ENCODE measurements around the gene ADA.
"Not testable (repeated sequence)": the region's sequence is repeated elsewhere in the genome, so short reads cannot be mapped to it uniquely, and the experiment has no call there.

The ADA gene

DNA sequence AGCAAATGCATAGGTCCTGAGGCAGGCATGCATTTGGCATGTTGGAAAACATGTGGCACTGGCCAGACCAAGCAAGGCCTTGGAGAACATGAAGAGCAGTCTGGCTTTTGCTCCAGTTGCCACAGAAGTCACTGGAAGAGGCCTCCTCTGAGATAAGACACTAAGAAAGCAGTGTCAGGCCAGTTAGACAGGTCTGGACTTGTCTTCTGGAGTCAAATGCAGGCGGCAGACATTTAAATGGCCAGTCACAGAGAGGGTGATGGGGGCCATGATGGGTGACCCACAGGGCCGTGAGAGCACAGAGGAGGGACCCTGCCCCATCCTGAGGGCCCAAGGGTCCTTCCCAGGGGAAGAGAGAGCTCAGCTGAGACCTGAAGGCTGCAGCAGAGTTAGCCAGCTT is 26.7 kb upstream of the ADA start:
- DNase-seq = no peak

DNA sequence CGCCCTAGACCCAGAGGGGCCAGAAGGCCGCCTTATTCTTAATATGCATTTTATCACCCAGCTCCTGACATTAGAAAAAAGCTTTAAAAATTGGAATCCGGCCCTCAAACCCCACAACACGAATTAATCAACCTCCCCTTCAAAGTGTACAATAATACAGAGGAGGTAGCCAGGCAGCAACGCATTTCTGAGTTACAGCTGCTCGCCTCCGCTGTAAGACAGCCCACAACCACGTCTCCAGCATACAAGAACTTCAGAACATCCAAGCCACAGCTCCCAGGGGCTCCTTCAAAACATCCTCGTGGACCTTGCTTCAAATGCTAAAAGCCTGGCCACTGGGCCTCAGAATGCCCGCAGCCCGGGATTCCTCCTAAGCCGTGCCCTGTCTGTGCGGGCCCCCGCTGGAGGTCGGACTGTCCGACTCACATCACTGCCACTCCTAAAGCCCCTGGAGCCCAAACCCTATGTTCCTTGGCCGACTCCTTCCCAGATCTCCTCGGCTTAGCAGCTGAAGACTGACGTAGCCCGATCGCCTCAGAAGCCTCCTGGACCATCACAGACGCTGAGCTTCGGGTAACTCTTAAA is 20.9 kb upstream of the ADA start:
- not testable (repeated sequence) for DNase-seq

DNA sequence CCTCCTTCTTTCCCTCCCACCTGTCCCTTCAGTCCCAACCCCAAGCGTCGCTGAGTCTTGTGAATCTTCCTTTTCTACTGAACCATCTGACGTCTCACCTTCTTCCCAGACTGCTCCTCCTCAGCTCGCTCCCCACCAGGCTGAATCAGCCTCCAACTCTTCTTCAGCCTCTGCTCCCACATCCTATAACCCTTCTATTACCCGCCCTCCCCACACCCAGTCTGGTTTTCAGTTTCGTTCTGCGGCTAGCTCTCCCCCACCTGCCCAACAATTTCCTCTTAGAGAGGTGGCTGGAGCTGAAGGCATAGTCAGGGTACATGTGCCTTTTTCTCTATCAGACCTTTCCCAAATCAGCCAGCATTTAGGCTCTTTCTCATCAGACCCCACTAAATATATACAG is 20.0 kb upstream of the ADA start:
- not testable (repeated sequence) for DNase-seq

DNA sequence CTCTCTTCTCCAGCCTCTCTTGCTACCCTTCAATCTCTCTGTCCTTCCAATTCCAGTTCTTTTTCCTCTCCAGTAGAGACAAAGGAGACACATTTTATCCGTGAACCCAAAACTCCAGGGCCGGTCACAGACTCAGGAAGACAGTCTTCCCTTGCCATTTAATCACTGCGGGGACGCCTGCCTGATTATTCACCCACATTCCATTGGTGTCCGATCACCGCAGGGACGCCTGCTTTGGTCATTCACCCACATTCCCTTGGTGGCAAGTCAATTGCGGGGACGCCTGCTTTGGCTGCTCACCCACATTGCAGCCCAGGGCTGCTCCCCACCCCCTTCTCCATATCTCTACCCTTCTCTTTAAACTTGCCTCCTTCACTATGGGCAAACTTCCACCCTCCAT is 19.4 kb upstream of the ADA start:
- not testable (repeated sequence) for DNase-seq

DNA sequence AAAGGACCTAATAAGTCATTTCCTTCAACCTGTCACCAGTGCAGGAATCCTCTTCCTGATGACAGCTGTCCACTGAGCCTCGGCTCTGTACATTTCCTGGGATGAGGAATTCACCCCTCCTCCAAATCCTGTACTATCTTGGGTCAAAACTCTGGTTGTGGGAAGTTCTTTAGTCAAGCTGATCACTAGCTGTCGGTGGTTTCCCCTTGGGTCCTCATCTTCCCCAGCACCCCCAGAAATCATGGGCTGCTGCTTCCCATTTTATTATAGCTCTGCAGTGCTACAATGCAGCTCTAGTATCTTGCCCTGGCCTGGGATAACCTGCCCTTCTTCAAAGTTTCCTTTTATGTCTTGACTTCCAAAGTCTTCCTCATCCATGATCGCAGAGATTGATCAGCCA is 14.6 kb upstream of the ADA start:
- no peak for DNase-seq

DNA sequence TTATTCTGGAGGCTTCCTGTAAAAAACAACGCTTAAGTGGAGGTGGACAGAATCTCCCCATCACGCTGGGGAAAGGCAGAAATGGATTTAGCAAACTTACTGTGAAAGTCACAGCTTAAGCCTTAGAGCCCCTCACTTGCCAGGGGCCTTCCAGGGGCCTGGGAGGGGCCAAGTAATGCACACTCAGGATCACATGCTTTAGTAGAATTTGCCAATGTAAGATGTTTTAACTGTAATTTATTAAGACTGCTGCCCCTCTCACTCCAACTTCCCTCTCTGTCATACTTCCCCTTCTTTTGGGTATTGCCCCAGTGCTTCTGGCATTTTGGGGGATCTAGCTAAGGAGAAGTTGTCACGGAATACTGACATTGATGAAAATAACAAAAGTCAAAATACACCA is 12.6 kb upstream of the ADA start:
- no peak for DNase-seq

DNA sequence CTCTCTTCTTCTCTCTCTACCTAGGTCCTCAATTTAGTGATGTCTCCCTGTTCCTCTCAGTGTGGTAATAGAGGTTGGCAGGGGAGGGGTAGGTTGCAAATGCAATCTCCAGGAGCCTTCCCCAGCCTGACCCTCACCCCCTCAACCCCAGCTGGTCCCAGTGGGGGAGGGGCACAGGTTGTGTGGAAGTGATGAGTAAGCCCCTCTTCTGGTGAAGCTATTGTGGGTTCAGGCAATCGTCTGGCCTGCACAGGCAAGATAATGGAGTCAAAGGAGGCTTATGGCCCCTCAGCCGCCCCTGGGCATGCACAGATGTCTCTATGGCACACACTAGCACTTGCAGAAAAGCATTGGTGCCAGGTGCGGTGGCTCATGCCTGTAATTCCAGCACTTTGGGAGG is 10.8 kb upstream of the ADA start:
- no peak for DNase-seq

DNA sequence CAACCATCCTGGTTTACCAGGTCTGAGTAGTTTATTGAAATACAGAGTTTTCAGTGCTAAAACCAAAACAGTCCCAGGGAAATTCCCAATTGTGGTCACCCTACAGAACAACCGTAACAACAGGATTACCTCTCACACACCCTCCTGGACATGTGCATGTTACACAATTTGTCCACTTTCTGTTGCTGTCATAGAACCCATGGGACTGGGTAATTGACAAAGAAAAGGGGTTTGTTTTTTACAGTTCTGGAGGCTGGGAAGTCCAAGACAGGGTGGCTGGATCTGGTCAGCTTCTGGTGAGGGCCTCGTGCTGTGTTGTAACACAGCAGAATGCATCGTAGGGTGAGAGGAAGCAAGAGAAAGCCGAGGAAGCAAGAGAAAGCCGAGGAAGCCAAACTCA is 9.1 kb upstream of the ADA start:
- DNase-seq = no peak

DNA sequence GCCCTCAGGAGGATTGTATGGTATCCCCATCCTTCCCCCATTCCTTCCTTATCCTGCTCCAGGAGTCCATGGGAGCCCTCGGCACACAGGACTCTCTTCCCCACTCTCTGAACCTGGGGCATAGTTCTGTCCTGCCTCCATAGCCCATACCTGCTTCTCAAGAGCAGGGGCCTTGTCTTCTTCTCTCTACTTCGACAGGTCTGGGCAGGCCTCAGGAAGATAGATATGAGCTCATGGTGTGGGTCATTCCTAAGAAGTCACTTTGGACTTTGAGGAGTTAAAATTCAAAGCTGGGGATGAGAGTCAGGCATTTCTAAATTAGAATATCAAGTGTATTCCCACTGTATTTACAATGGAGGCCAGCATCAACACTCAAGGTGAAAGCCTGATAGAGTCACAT is 8.4 kb upstream of the ADA start:
- no peak for DNase-seq

DNA sequence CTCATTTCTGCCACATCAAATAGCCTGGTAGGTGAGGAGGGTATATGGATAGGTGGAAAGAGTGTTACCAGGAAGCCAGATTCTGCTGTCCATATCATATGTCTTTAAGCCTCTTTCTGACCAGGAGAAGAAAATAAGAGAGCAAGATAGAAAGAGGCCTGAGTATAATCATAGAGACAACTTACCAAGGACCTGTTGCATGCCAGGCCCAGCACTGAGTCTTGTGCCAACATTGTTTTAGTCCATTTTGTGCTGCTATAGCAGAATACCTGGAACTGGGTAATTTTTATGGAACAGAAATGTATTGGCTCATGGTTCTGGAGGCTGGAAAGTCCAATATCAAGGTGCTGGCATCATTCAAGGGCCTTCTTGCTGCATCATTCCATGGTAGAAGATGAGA is 7.3 kb upstream of the ADA start:
- no peak for DNase-seq

DNA sequence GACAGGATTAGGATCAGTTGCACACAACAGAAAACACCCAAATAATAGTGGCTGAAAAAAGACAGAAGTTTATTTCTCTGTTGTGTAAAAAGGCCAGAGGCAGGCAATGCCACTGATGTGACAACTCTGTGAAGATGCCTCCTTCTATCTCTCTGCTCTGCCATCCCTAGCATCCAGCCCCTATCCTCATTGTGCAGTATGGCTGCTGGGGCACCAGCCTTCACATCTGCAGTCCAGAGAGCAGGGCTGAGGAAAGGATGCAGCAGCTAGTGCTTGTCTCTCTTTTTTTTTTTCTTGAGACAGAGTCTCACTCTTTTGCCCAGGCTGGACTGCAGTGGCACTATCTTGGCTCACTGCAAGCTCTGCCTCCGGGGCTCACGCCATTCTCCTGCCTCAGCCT is 6.4 kb upstream of the ADA start:
- no peak for DNase-seq

DNA sequence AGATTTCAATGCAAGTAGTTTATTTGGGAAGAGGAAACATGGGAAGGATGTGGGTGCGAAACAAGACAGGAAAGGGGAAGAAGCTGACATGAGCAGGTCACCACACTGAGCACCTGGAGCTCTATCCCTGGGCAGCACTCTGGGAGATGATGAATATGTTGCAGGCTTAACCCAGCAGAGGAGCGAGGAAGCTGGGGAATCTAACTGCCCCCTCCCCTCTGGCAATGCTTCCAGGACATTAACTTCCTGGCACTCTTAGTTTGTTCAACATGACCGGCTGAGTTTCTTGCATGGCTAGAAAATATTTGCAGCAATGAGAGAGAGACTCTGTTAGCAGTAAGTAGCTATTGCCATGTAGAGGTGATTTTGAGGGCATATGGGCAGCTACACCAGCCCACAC is 4.9 kb upstream of the ADA start:
- DNase-seq = no peak

DNA sequence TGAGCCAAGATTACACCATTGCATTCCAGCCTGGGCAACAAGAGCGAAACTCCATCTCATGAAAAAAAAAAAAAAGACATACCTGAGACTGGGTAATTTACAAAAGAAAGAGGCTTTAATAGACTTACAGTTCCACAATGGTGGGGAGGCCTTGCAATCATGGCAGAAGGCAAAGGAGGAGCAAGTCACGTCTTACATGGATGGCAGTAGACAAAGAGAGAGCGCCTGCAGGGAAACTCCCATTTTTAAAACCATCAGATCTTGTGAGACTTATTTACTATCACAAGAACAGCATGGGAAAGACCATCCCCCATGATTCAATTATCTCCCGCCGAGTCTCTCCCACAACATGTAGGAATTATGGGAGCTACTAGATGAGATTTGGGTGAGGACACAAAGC is 2.7 kb upstream of the ADA start:
- not testable (repeated sequence) for DNase-seq

DNA sequence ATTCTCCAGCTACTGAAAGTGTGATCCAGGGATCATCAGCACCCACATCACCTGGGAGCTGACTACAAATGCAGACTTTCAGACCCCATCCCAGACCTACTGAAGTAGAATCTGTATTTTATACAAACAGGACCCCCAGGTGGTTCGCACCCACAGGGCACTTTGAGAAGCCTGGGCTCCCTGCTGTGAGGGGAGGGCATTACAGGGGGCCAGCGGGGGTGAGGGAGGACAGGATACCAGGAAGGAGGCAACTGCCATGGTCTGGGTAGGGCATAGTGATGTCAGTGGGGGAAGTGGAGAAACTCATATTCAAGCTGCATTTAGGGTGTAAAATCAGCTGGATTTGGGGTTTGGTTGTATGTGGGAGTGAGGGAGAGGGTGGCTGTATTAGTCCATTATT is 2.0 kb upstream of the ADA start:
- DNase-seq = no peak

DNA sequence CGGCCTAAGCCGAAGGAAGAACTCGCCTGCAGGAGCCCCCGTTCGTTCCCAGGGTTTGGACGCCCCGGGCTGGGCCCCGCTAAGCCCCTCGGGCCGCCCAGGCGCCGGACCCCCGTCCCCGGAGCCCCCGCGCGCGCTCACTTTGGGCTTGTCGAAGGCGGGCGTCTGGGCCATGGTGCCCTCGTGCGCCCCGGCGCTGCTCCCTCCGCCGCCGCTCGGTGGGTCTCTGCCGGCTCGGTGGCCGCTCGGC is 140 bp downstream of the ADA start:
- no peak for DNase-seq

DNA sequence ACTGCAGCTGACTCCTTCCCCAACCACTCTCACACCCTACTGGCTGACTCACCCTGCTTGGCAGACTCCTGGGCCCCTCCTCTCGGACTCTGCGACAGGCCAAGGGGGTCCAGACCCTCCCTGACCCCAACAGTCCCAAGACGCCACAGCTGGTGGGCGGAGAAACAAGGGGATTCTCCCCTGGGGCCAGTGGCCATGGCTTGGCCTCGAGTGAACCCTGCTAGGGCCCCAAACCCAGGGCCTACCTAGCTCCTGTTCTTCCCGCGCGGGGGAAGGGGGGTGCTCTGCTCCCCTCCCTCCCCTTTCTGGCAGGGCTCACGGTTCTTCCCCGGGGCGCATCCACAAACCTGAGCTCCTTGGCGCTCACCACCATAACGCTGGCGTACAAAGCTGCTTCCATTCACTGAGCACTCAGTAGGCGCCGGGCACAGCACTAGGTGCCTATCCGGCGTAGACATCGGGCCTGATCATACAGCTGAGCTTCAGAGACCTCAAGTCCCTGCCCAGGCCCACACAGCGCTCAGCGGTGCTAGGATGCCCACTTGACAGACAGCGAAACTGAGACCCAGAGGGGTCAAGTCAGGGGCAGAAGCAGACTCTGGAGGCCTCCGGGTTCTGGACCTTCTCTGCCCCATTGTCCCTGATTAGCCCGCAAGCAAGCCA is 597 bp downstream of the ADA start:
- no peak for DNase-seq

DNA sequence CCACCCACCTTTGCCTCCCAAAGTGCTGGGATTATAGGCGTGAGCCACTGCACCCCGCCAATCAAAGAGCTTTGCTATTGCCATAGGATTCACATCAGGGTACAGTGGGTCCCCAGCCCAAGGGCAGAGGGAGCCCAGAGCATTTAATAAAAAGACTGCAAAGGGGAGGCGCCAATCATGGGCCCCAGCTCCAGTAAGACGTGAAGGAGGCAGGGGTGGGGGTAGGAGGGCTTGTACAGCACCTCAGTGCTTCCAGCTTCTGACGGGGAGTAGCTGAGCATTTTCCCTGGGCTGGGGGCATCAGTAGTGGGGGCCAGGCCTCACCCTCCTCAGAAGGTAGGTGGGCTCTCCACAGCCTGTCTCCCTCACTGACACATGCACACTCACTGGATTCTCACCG is 1.5 kb downstream of the ADA start:
- no peak for DNase-seq

DNA sequence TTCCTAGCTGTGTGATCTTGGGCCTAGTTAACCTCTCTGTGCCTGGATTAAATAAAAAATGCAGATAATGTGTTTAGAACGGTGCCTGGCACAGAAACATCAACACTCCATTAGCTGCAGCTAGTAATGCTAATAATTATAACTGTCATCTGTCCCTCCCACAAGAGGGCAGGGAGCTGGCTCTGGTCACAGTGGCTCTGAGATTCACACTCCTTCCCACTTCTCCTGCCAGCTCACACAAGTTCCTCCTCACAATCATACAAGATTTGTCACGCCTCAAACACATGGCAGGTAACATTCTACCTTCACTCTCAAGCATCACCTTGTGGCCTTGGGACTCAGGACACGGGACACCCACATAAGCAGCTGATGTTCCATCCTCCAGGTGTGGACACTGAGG is 2.4 kb downstream of the ADA start:
- DNase-seq = no peak

DNA sequence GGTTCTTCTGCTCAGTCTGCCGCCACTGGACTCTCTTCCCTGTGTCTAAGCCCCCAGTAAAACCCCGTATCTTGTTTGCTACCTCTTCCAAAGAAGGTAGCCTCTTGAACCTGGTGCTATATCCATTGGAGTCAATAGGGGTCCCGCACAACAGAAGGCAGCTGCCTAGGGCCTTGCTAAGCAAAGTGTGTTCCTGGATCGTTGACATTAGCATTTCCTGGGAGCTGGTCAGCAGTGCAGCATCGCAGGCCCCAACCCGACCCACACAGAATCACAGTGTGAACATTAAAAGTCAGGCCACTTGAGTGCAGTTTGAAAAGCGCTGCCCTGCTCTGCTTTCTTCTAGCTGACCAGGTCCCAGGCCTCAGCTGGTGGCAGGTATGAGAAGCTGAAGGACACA is 2.9 kb downstream of the ADA start:
- no peak for DNase-seq

DNA sequence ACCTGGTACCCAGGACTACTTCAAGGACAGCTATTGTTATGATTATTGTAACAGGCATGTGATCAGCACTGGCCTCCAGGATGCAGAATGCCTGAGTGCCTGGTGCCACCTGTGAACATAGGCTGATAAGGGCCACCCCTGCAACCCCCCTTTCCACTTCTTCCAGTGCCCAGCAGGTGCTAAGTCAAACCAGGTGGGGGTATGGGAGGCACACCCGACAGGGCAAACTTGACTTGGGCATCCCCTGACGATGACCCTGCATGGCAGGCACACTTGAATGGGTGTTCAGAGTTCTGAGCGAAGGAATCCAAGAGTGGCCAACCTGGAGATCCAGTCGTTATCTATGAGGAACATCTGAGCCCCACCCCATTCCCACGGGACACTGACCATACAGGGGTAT is 3.4 kb downstream of the ADA start:
- DNase-seq = no peak

DNA sequence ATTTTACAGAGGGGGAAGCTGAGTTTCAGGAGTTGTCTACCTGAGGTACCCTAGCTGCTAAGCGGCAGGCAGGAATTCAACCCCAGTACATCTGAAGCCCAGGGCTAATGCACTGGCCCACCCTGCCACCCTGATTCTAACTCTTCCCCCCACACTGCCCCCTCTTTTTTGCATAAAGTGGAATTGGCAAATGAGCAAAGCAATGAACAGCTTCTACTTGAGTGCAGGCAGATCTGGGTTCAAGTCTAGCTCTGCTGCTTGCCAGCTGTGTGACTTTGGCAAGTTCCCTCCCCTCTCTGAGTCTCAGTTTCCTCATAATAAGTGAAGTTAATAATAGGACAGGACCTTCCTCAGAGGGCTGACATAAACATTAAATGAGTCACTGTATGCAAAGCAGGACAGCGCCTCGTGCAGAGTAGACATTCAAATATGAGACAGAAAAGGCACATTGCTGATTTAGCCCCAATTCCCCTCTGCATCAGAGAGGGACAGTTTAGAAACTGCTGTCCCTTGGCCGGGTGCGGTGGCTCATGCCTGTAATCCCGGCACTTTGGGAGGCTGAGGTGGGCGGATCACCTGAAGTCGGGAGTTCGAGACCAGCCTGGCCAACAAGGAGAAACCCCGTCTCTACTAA is 4.7 kb downstream of the ADA start:
- DNase-seq = peak; percentile 74

DNA sequence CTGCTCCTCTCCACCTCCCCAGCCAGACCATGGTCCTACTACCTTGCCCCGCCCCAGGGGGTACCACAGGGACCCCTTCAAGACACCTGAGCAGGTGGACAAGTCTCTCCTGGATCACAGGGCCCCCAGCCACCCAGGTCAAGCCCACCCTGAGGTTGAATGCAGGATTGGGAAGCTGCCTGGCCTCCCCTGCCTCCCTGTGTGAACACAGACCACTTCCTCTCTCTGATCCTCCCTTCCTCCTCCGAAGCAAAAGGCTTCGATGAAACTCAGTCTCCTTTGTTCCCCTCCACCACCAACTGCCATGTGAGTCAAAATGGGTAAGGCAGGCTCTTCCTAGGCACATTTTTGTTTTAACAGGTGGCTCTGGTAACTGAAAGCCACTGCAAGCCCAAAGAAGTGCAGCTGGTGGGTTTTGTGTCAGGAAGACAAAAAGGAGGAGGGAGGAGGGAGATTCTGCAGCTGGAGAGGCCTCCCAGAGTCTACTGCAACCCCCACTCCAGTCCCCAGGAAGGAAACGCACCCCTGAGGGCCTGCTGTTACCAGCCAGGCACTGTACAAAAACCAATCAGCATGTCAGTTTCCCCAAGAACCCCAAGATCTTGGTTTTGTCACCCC is 5.4 kb downstream of the ADA start:
- DNase-seq = peak; percentile 96

DNA sequence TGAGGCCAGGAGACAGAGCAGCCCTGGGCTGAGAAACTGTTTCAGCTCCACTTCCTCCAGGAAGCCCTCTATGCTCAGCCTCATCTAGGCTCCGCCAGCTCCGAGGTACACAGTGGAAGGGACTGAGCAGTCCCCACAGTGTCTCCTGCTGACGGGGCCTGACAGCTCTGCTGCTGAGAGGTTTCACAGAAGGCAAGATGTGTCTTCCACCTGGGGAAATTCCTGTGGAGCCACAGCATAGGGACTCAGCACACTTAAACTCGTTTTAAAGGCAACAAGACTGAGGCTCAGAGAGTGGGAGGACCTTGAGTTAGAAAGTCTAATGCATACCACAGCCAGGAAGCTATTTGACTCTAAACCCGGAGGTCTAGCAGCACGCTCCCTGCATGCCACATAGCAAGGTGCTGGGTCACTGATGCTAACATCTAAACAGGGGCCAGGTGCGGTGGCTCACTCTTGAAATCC is 6.8 kb downstream of the ADA start:
- DNase-seq = no peak

DNA sequence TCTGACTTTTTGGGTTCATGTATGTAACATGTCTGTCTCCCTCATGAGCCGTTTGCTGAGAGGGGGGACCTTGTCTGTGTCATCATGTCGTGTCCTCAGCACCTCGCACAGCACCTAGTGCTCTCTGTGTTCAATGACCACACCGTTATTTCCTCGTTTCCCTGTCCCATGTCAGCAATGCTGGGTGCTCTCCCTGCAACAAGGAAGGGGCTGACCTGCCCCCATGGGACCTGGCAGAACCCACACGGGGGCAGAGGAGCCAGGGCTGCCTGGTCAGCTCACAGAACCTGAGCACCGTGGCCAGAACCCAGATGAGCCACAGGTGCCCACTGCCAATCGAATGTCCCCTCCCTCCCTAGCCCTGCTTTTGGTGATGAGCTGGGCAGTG is 7.3 kb downstream of the ADA start:
- no peak for DNase-seq

Measured in SIG-M5 (cell line).